Pancreas (tissue), 10 donors: ENCODE measurements around the gene PLCH2. TPM values are rescaled to one million over a fixed set of nuclear protein-coding genes. Genes with fewer than 3 reads are reported as not detected.
"Not testable (repeated sequence)": the region's sequence is repeated elsewhere in the genome, so short reads cannot be mapped to it uniquely, and the experiment has no call there.

Source experiments
- ATAC-seq, 4 donors: fragments of 200-7000 bp; cut with Tn5 transposase; one replicate each; pipeline versions ENCODE4 v1.8.0 to v1.9.1; 2020; ENCODE audit warnings: mild to moderate bottlenecking in 4 of 4, moderate library complexity in 4 of 4
- DNase-seq, 6 donors: peaks; one replicate each; pipeline ENCODE4 v3.0.0-alpha.2; 2020
- FAIRE-seq: peaks from 2 replicates; lab custom pipeline; 2012; peaks lifted over from hg19 to GRCh38; lab: Jason Lieb, UNC
- H3K27ac ChIP-seq, 4 donors: fragments of 200-600 bp; sonication (generic); 1 replicate in 3 of 4; 2 replicates in 1 of 4; pipeline versions ENCODE4 v1.5.0 to v1.8.0; 2020
- H3K27me3 ChIP-seq, 4 donors: fragments of 200-600 bp; one replicate each; pipeline ENCODE4 v1.8.0; 2021
- H3K36me3 ChIP-seq, 3 donors: fragments of 200-600 bp; sonication (generic) in 1 of 3; one replicate each; pipeline versions ENCODE4 v1.5.0 to v1.8.0; 2020 to 2021
- H3K4me1 ChIP-seq, 3 donors: fragments of 200-600 bp; one replicate each; pipeline ENCODE4 v1.8.0; 2021
- H3K4me3 ChIP-seq, 4 donors: fragments of 200-600 bp; sonication (generic) in 2 of 4; one replicate each; pipeline versions ENCODE4 v1.5.0 to v1.8.0; 2020 to 2021
- H3K9me3 ChIP-seq, 4 donors: fragments of 200-600 bp; one replicate each; pipeline ENCODE4 v1.8.0; 2021
- WGBS, 2 donors: extraction: QIAGEN DNeasy Blood & Tissue Kit; methylation state at CpG; one replicate each; pipeline ENCODE4 v1.1.7; 2013; 5-methylcytosine and 5-hydroxymethylcytosine counted together
- intact Hi-C, 3 donors: fragments of 100-400 bp; cut with DNase I; formaldehyde crosslinking; loops; one replicate each; pipeline versions ENCODE4 v1.11.1 to v1.14.2; 2022
- polyA plus RNA-seq, 2 donors: library from polyadenylated mRNA; stranded (reverse); fragments of 200-250 nt; gene quantifications; one replicate each; pipeline ENCODE4 v1.2.3, GENCODE V29; 2013
- total RNA-seq, 6 donors: library from RNA; stranded (reverse); fragmentation: NEBNext Ultra II Directional in 4 of 6; extraction: Animal tissue kit (Norgen Biotek cat#: 25700) in 4 of 6; gene quantifications; one replicate each; pipeline versions ENCODE4 v1.2.1 to v1.2.4, GENCODE V29; 2021 to 2023
- TF ChIP-seq, protein P1 (sequence below), 4 donors: fragments of 200-600 bp; sonication (generic) in 3 of 4; IDR thresholded peaks; one replicate each; pipeline versions ENCODE4 v1.5.0 to v1.8.0; 2021; ENCODE audit warnings: antibody characterized with exemption in 4 of 4
- donor health status: healthy with polysubstance abuse.
- donor health status: DM: no; HTN: no; CAD: no; lungs with moderate emphysema.
- donor health status: DM: no; HTN: no; CAD: no.
- donor health status: control.
- donor health status: control.
- donor health status: Bipolar disorder and iron deficiency.
- donor health status: DM: yes; HTN: yes; CAD: no.
- donor health status: DM: no; HTN: no; CAD: no.
- donor health status: DM: no; HTN: no; CAD: no.
- donor health status: DM: yes; HTN: yes; CAD: no.

PLCH2 gene
- total and polyA plus RNA-seq, 8 donors, result 0.79 to 163 (median 3.3) TPM

- no peak for ATAC-seq
These were observed 17.4 kb upstream of the PLCH2 start for GRCh38 chr1:2458687-2459086.

GRCh38 chr1:2459102-2459753 lies 16.9 kb upstream of the PLCH2 start:
- H3K4me1 ChIP-seq, H3K27ac ChIP-seq, H3K9me3 ChIP-seq, ATAC-seq, H3K27me3 ChIP-seq, FAIRE-seq, intact Hi-C loops, DNase-seq, H3K36me3 ChIP-seq, H3K4me3 ChIP-seq: not testable (repeated sequence)
- WGBS, 2 donors, result 56 to 78% methylated on average over 15 to 16 of the region's 16 CpGs

More at GRCh38 chr1:2458687-2459086, 17.4 kb upstream of the PLCH2 start:
- FAIRE-seq (no peak), DNase-seq (no peak)
- H3K27ac ChIP-seq, result no peak overlapping the region
- TF ChIP-seq, protein P1, sequence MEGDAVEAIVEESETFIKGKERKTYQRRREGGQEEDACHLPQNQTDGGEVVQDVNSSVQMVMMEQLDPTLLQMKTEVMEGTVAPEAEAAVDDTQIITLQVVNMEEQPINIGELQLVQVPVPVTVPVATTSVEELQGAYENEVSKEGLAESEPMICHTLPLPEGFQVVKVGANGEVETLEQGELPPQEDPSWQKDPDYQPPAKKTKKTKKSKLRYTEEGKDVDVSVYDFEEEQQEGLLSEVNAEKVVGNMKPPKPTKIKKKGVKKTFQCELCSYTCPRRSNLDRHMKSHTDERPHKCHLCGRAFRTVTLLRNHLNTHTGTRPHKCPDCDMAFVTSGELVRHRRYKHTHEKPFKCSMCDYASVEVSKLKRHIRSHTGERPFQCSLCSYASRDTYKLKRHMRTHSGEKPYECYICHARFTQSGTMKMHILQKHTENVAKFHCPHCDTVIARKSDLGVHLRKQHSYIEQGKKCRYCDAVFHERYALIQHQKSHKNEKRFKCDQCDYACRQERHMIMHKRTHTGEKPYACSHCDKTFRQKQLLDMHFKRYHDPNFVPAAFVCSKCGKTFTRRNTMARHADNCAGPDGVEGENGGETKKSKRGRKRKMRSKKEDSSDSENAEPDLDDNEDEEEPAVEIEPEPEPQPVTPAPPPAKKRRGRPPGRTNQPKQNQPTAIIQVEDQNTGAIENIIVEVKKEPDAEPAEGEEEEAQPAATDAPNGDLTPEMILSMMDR (IDR thresholded peaks at IDR 0.05), result no peak
- no peak overlapping the region for H3K4me3 ChIP-seq
- intact Hi-C loops, result no loop called here
- no peaks in the 10 kb centered on the region for H3K27me3 ChIP-seq
- H3K36me3 ChIP-seq, result no peaks in the 10 kb centered on the region
- H3K4me1 ChIP-seq, result no peaks in the 10 kb centered on the region
- WGBS, 2 donors, result 65 to 80% methylated on average over 18 of the region's 18 CpGs
- no peaks in the 10 kb centered on the region for H3K9me3 ChIP-seq

DNA sequence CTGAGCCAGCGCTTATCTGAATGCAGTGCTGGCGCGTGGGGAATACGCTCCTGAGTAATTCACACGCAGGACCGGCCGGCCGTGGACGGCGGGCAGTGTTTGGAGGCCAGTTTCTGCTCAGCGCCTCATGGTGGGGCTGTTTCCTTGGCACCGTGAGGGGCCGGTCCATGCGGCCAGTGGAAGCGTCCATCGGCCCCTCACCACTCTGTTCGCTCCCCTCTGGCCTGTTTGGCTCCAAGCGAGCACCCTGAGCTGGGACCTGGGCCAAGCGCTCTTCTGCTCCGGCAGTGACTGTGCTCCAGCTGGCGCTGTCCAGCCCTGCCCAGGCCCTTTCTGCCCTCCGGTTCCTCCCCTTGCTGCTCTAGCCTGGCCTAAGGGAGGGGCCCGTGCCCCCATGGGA lies 16.3 kb upstream of the PLCH2 start:
- no peak for FAIRE-seq
- ATAC-seq, result peak in 2 of 4 donors; percentile 54 to 65
- 30 to 33% methylated on average over 22 to 23 of the region's 23 CpGs for WGBS, 2 donors
- TF ChIP-seq, protein P1 (IDR thresholded peaks at IDR 0.05), result no peak
- no peaks in the 10 kb centered on the region for H3K4me1 ChIP-seq
- H3K9me3 ChIP-seq, result no peaks in the 10 kb centered on the region
- H3K36me3 ChIP-seq, result no peaks in the 10 kb centered on the region
- H3K4me3 ChIP-seq, result no peak overlapping the region
- intact Hi-C loops, result no loop called here
- DNase-seq, result no peak
- no peak overlapping the region for H3K27ac ChIP-seq
- no peaks in the 10 kb centered on the region for H3K27me3 ChIP-seq

GRCh38 chr1:2460203-2460602 lies 15.9 kb upstream of the PLCH2 start:
- Histone ChIP-seq H3K36me3 (no peaks in the 10 kb centered on the region), H3K9me3 (no peaks in the 10 kb centered on the region), H3K4me1 (no peaks in the 10 kb centered on the region), H3K27me3 (no peaks in the 10 kb centered on the region), H3K4me3 (no peak overlapping the region), H3K27ac (no peak overlapping the region)
- FAIRE-seq, result no peak
- no peak for ATAC-seq
- WGBS, 2 donors, result 47 to 58% methylated on average over 8 of the region's 8 CpGs
- no peak for DNase-seq
- TF ChIP-seq, protein P1 (IDR thresholded peaks at IDR 0.05), result no peak
- intact Hi-C loops, result no loop called here

DNA sequence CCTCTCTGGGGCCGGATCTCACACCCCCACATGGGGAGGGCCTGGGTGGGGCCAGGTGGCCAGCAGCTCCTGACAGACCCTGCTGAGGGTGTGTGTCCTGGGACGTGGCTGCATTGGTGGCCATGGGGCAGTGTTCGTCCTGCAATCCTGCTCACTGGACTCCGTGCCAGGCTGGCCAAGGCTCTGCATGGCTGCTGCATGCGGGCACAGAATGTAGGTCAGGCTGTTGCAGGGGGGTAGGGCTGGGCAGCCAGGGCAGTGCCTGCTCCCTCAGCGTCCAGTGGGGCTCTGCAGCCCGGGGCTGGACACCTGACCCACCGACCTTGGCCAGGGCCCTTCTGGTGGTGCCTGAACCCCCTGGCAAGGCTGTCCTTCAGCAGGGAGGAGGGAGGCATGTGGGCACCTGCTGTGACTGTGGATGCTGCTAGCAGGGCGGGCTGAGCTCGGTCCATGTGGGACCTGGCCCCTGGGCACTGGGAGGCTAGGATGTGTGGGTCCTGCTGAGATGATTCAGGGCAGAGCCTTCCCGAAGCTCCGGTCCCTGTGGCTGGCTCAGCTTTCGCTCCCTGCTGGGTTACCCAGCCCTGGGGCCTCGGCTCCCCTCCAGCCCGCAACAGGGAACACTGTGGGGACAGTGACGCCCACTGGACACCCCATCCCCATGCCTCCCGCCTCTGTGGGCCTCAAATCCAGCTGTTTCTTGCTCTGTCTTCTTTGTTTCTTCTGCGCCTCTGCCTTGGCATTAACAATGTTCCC lies 14.9 kb upstream of the PLCH2 start:
- intact Hi-C loops, result no loop called here
- WGBS, 2 donors, result 41 to 53% methylated on average over 17 to 18 of the region's 18 CpGs
- peaks cover 0 to 5% (median 0%) of the 10 kb centered on the region in 4 donors for H3K27me3 ChIP-seq
- no peaks in the 10 kb centered on the region for H3K9me3 ChIP-seq
- no peak for DNase-seq
- no peak for FAIRE-seq
- ATAC-seq, result peak in 1 of 4 donors; percentile 11
- H3K4me1 ChIP-seq, result no peaks in the 10 kb centered on the region
- no peak overlapping the region for H3K27ac ChIP-seq
- TF ChIP-seq, protein P1 (IDR thresholded peaks at IDR 0.05), result no peak
- H3K36me3 ChIP-seq, result no peaks in the 10 kb centered on the region
- H3K4me3 ChIP-seq, result no peak overlapping the region
